HCT116 (cell line): ENCODE measurements around the gene HOXD10. TPM values are rescaled to one million over a fixed set of nuclear protein-coding genes. Genes with fewer than 3 reads are reported as not detected.

ENCODE experiments used
- ATAC-seq: fragments of 200-7000 bp; cut with Tn5 transposase; 2 replicates; pipeline ENCODE4 v1.9.1; 2020; ENCODE audit warnings: mild to moderate bottlenecking, moderate library complexity
- BruUV-seq: library from RNA; stranded (reverse); fragments of 400-500 nt; replicated peaks from 2 replicates; lab custom pipeline; 2021; lab: Mats Ljungman, UMichigan
- CTCF ChIA-PET: fragments of 300-600 bp; sonication (Branson Sonifier 250); formaldehyde crosslinking; loops from one replicate; lab custom pipeline; 2021; ENCODE audit warnings: antibody characterized with exemption; lab: Charles Lee
- POLR2A ChIA-PET: fragments of 300-600, 350-600 bp; sonication (Branson Sonifier 250); formaldehyde crosslinking; loops from one replicate; lab custom pipeline; 2021; ENCODE audit warnings: antibody characterized with exemption; lab: Charles Lee
- RAD21 ChIA-PET, 2 experiments: fragments of 300-600 bp; sonication (Branson Sonifier 250); formaldehyde crosslinking; loops; one replicate each; lab custom pipeline; 2023; ENCODE audit warnings: low total read pairs in 2 of 2; ENCODE audit not compliant: uncharacterized antibody in 2 of 2, unreplicated experiment in 2 of 2, low non-redundant PET in 1 of 2; lab: Charles Lee
- DNase-seq: peaks from one replicate; pipeline ENCODE4 v3.0.0-alpha.2; 2010; ENCODE audit warnings: low read depth, low spot score
- H2AFZ ChIP-seq: fragments of 200-600 bp; shearing (Covaris generic), sonication (generic); 2 replicates; pipeline ENCODE4 v1.6.1; 2017; ENCODE audit warnings: low read depth, mixed run types, mixed read lengths, antibody characterized with exemption, low read length; ENCODE audit not compliant: poor library complexity, severe bottlenecking
- H3K27ac ChIP-seq: 2 replicates; pipeline ENCODE4 v1.5.1; 2012; ENCODE audit warnings: low read depth, low read length
- H3K27me3 ChIP-seq: fragments of 200-600 bp; sonication (generic); 2 replicates; pipeline ENCODE4 v1.6.1; 2016; ENCODE audit warnings: mixed run types, low read length, mixed read lengths; ENCODE audit not compliant: insufficient read depth
- H3K36me3 ChIP-seq, 2 experiments: fragments of 200-500 bp in 1 of 2; fragments of 200-600 bp in 1 of 2; sonication (Bioruptor generic) in 1 of 2; sonication (generic) in 1 of 2; 2 replicates each; pipeline versions ENCODE4 v1.5.1 to v1.6.1; 2014 to 2016; ENCODE audit warnings: low read length in 2 of 2, inconsistent platforms in 1 of 2, mixed read lengths in 1 of 2, mixed run types in 1 of 2; ENCODE audit not compliant: insufficient read depth in 2 of 2, control insufficient read depth in 1 of 2
- H3K4me1 ChIP-seq, 2 experiments: fragments of 200-600 bp in 1 of 2; sonication (generic) in 1 of 2; 2 replicates each; pipeline versions ENCODE4 v1.5.1 to v1.6.1; 2012 to 2017; ENCODE audit warnings: low read length in 2 of 2, inconsistent platforms in 1 of 2, mild to moderate bottlenecking in 1 of 2, mixed read lengths in 1 of 2, mixed run types in 1 of 2, moderate library complexity in 1 of 2; ENCODE audit not compliant: insufficient read depth in 2 of 2, control insufficient read depth in 1 of 2
- H3K4me2 ChIP-seq: fragments of 200-600 bp; sonication (generic); 2 replicates; pipeline ENCODE4 v1.6.1; 2017; ENCODE audit warnings: mixed run types, low read length, mixed read lengths
- H3K4me3 ChIP-seq, 2 experiments: fragments of 200-600 bp in 1 of 2; sonication (generic) in 1 of 2; replicated peaks in 1 of 2; 2 replicates each; pipeline ENCODE4 v1.5.1; 2011 to 2016; ENCODE audit warnings: low read length in 2 of 2, control low read depth in 1 of 2, low read depth in 1 of 2, mild to moderate bottlenecking in 1 of 2, mixed read lengths in 1 of 2, mixed run types in 1 of 2
- H3K79me2 ChIP-seq: fragments of 200-600 bp; sonication (generic); 2 replicates; pipeline ENCODE4 v1.6.1; 2017; ENCODE audit warnings: mild to moderate bottlenecking, mixed run types, low read length, moderate library complexity, mixed read lengths; ENCODE audit not compliant: insufficient read depth
- H3K9ac ChIP-seq: fragments of 200-600 bp; sonication (generic); 2 replicates; pipeline ENCODE4 v1.6.1; 2016; ENCODE audit warnings: low read length, mixed read lengths
- H3K9me2 ChIP-seq: fragments of 200-600 bp; sonication (generic), shearing (Covaris generic); 2 replicates; pipeline ENCODE4 v1.6.1; 2017; ENCODE audit warnings: mixed run types, mild to moderate bottlenecking, moderate library complexity; ENCODE audit not compliant: insufficient read depth
- H3K9me3 ChIP-seq, 2 experiments: fragments of 200-500 bp in 1 of 2; fragments of 200-600 bp in 1 of 2; sonication (Bioruptor generic) in 1 of 2; sonication (generic) in 1 of 2; 2 replicates each; pipeline ENCODE4 v1.6.1; 2014 to 2017; ENCODE audit warnings: low read length in 2 of 2, mixed read lengths in 2 of 2, inconsistent platforms in 1 of 2, low read depth in 1 of 2, mild to moderate bottlenecking in 1 of 2, mixed run types in 1 of 2, moderate library complexity in 1 of 2; ENCODE audit not compliant: control insufficient read depth in 1 of 2, insufficient read depth in 1 of 2
- H4K20me1 ChIP-seq: fragments of 200-600 bp; sonication (generic), shearing (Covaris generic); 2 replicates; pipeline ENCODE4 v1.6.1; 2017; ENCODE audit warnings: mixed run types, mild to moderate bottlenecking, moderate library complexity; ENCODE audit not compliant: insufficient read depth
- CBX3 ChIP-seq: IDR thresholded peaks from 2 replicates; pipeline ENCODE4 v1.6.1; 2012; ENCODE audit warnings: low read depth
- CEBPB ChIP-seq: IDR thresholded peaks from 2 replicates; pipeline ENCODE4 v1.6.1; 2012; ENCODE audit warnings: low read depth
- ELF1 ChIP-seq: IDR thresholded peaks from 2 replicates; pipeline ENCODE4 v1.6.1; 2012; ENCODE audit warnings: low read depth, borderline replicate concordance
- MAX ChIP-seq: IDR thresholded peaks from 2 replicates; pipeline ENCODE4 v1.6.1; 2012
- POLR2A ChIP-seq: IDR thresholded peaks from 2 replicates; pipeline ENCODE4 v1.7.0; 2011; ENCODE audit warnings: borderline replicate concordance; ENCODE audit not compliant: insufficient read depth, insufficient read length; ENCODE audit errors: extremely low read depth
- POLR2AphosphoS5 ChIP-seq: IDR thresholded peaks from 2 replicates; pipeline ENCODE4 v1.6.1; 2011; ENCODE audit warnings: mild to moderate bottlenecking, low read depth, low read length, moderate library complexity
- RAD21 ChIP-seq: IDR thresholded peaks from 2 replicates; pipeline ENCODE4 v1.6.1; 2012; ENCODE audit warnings: low read depth, mild to moderate bottlenecking
- SIN3A ChIP-seq: IDR thresholded peaks from 2 replicates; pipeline ENCODE4 v1.6.1; 2012; ENCODE audit warnings: low read depth
- SP1 ChIP-seq: IDR thresholded peaks from 2 replicates; pipeline ENCODE4 v1.6.1; 2012; ENCODE audit warnings: low read depth
- intact Hi-C: fragments of 100-400 bp; cut with micrococcal nuclease; formaldehyde crosslinking; loops from 2 replicates; pipeline ENCODE4 v1.10.0; 2022
- total RNA-seq: library from RNA; stranded (reverse); gene quantifications from one replicate; pipeline ENCODE4 v1.2.1, GENCODE V29; 2021; ENCODE audit not compliant: unreplicated experiment
- TF ChIP-seq, protein P1 (sequence below): IDR thresholded peaks from 2 replicates; pipeline ENCODE4 v1.6.1; 2011; ENCODE audit warnings: mild to moderate bottlenecking, low read length, moderate library complexity; ENCODE audit not compliant: insufficient replicate concordance; ENCODE audit errors: extremely low read depth

Gene HOXD10
- total RNA-seq, 1 experiment from 2014 or later: not detected

GRCh38 chr2:176103194-176103593, 13.4 kb upstream of the HOXD10 start:
- Histone ChIP-seq H3K4me1 (peaks cover 0 to 12% of the 10 kb centered on the region in 2 experiments; a peak in 1 of 4 replicates), H2AFZ (no peak overlapping the region), H3K27me3 (no peaks in the 10 kb centered on the region), H4K20me1 (no peaks in the 10 kb centered on the region), H3K9me3 (no peaks in the 10 kb centered on the region), H3K27ac (no peak overlapping the region), H3K9me2 (no peaks in the 10 kb centered on the region), H3K79me2 (no peaks in the 10 kb centered on the region), H3K4me2 (no peak overlapping the region), H3K36me3 (no peaks in the 10 kb centered on the region), H3K4me3 (no peak overlapping the region)
- ATAC-seq (no peak), DNase-seq (no peak)
- ChIA-PET CTCF (no interaction called here), RAD21 (no interaction called here), POLR2A (no interaction called here)
- no TSS peak for BruUV-seq
- intact Hi-C loops: no loop called here
- TF ChIP-seq POLR2A (no peak), POLR2AphosphoS5 (no peak), RAD21 (no peak), CBX3 (no peak), SIN3A (no peak), SP1 (no peak), MAX (no peak), CEBPB (no peak), ELF1 (no peak)
- TF ChIP-seq, protein P1, sequence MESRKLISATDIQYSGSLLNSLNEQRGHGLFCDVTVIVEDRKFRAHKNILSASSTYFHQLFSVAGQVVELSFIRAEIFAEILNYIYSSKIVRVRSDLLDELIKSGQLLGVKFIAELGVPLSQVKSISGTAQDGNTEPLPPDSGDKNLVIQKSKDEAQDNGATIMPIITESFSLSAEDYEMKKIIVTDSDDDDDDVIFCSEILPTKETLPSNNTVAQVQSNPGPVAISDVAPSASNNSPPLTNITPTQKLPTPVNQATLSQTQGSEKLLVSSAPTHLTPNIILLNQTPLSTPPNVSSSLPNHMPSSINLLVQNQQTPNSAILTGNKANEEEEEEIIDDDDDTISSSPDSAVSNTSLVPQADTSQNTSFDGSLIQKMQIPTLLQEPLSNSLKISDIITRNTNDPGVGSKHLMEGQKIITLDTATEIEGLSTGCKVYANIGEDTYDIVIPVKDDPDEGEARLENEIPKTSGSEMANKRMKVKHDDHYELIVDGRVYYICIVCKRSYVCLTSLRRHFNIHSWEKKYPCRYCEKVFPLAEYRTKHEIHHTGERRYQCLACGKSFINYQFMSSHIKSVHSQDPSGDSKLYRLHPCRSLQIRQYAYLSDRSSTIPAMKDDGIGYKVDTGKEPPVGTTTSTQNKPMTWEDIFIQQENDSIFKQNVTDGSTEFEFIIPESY: no peak
- TF ChIP-seq, all 23 proteins: peak for 0
- no peak overlapping the region for H3K9ac ChIP-seq
